GM12878 (cell line): ENCODE results near the gene NOD1.

Source experiments
- BMI1 ChIP-seq: fragments of 450-650 bp; IDR thresholded peaks from 2 replicates; pipeline ENCODE4 v1.6.1; 2016; ENCODE audit warnings: mild to moderate bottlenecking, moderate library complexity, borderline replicate concordance
- FOS ChIP-seq: IDR thresholded peaks from 3 replicates; pipeline ENCODE4 v1.6.1; 2011; ENCODE audit warnings: borderline replicate concordance; ENCODE audit not compliant: insufficient read length; ENCODE audit errors: extremely low read depth
- GATAD2B ChIP-seq: fragments of 450-650 bp; conservative IDR thresholded peaks from 2 replicates; pipeline ENCODE4 v1.6.1; 2017; ENCODE audit warnings: low read depth, mild to moderate bottlenecking, moderate library complexity
- HDAC6 ChIP-seq: fragments of 200-600 bp; sonication (generic); IDR thresholded peaks from one replicate; pipeline ENCODE4 v1.8.0; 2017; ENCODE audit warnings: antibody characterized with exemption; ENCODE audit not compliant: unreplicated experiment
- JUNB ChIP-seq: IDR thresholded peaks from 2 replicates; pipeline ENCODE4 v1.6.1; 2016; ENCODE audit warnings: antibody characterized with exemption, mild to moderate bottlenecking
- JUND ChIP-seq: IDR thresholded peaks from 2 replicates; pipeline ENCODE4 v1.6.1; 2012; ENCODE audit warnings: low read depth, mild to moderate bottlenecking, low read length, improper control_type of control experiment, moderate library complexity
- SP1 ChIP-seq: IDR thresholded peaks from one replicate; pipeline ENCODE4 v1.6.1; 2011; ENCODE audit warnings: low read depth, low read length
- TAF1 ChIP-seq: IDR thresholded peaks from 2 replicates; pipeline ENCODE4 v1.6.1; 2011; ENCODE audit warnings: mild to moderate bottlenecking, low read depth, low read length, borderline replicate concordance
- YY1 ChIP-seq: IDR thresholded peaks from 2 replicates; pipeline ENCODE4 v1.6.1; 2011; ENCODE audit warnings: low read depth, mild to moderate bottlenecking, low read length

GRCh38 chr7:30450983-30451497 lies 27.5 kb downstream of the NOD1 start:
- TF ChIP-seq YY1 (no peak), TAF1 (no peak), SP1 (no peak), HDAC6 (no peak), BMI1 (no peak), GATAD2B (no peak), FOS (no peak), JUND (no peak), JUNB (no peak)
